Measurements from ENCODE around the gene FXR2.
A peak's percentile ranks its signal among the peaks of the same experiment; 100 is the strongest.

Gene FXR2

DNA sequence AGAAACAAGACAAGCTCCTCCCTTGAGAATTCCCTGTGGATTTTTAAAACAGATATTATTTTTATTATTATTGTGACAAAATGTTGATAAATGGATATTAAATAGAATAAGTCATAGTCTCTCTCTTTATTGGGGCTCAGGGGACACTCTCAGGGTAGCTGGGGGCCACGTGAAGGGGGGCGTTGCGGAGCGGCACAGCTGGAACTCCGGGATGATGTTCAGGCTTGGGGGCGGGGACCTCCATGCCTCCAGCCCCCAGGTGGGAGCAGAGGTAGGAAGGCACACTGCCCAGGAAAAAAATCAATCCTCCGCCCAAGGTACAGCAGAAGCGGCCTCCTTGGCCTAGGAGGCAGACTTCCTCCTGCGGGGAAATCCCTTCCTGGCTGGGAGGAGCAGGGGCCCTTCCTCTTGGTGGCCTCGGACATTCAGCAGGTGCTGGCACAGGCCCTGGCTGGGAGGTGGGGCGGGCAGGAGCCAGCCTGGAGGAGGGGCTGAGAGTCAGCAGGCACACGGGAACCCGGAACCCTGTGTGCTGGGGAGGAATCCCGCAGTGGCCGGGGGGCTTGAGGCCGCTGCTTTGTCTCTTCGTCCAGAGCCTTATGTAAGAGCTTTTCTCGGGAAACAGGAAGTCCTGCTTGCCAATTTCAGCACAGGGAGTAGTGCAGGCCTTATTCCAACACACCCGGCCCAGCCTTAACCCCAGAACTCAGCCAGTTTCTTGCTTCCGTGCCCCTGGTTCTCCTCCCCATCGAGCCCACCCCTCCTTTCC is 56.7 kb downstream of the FXR2 start:
- H3K9ac ChIP-seq (ENCODE audit: low read depth, low read length, poor library complexity): peak overlapping the region; percentile 30
- no peak for DNase-seq (ENCODE audit: low spot score)
- H3K4ac ChIP-seq (ENCODE audit: low read length): no peak overlapping the region
- H2AFZ ChIP-seq (ENCODE audit: low read length): peak overlapping the region; percentile 95
- H2BK120ac ChIP-seq (ENCODE audit: low read depth, low read length): no peak overlapping the region
- H4K8ac ChIP-seq (ENCODE audit: low read depth, low read length): peak overlapping the region; percentile 29
- peak overlapping the region; percentile 94 for H2AK5ac ChIP-seq (ENCODE audit: low read depth, low read length)
- peaks cover 5% of the 10 kb centered on the region for H3K79me1 ChIP-seq (ENCODE audit: low read depth, low read length)
- no peaks in the 10 kb centered on the region for H3K27me3 ChIP-seq (ENCODE audit: control insufficient read depth in 3 of 3, insufficient read depth in 3 of 3, low read depth in 1 of 3, low read length in 3 of 3)
- H3K18ac ChIP-seq (ENCODE audit: low read length): peak overlapping the region; percentile 84
- no peak overlapping the region for H3K23ac ChIP-seq (ENCODE audit: low read depth, low read length, poor library complexity)
- H3K14ac ChIP-seq (ENCODE audit: low read length): no peak overlapping the region
- peak overlapping the region; percentile 30 for H2BK12ac ChIP-seq (ENCODE audit: low read length)
- H2BK5ac ChIP-seq (ENCODE audit: low read length): no peak overlapping the region
- no peaks in the 10 kb centered on the region for H3K9me3 ChIP-seq (replicated peaks in 1 of 2; ENCODE audit: control insufficient read depth in 2 of 2, insufficient read depth in 1 of 2, low read depth in 1 of 2, low read length in 2 of 2)
- no peak overlapping the region for H4K91ac ChIP-seq (ENCODE audit: low read depth, low read length, poor library complexity)
- peaks cover 22 to 24% of the 10 kb centered on the region in 2 donors for H3K4me1 ChIP-seq (ENCODE audit: control insufficient read depth in 2 of 2, insufficient read depth in 1 of 2, low read depth in 1 of 2, low read length in 2 of 2)
- H3K36me3 ChIP-seq (replicated peaks in 1 of 2; ENCODE audit: control insufficient read depth in 2 of 2, insufficient read depth in 2 of 2, low read length in 2 of 2): no peaks in the 10 kb centered on the region
- H3K27ac ChIP-seq (replicated peaks; ENCODE audit: low read length): no peak overlapping the region
- no peak overlapping the region for H3K4me3 ChIP-seq (ENCODE audit: low read length in 2 of 2)
- WGBS, 2 donors (ENCODE audit: extremely low coverage in 2 of 2, insufficient read length in 2 of 2, insufficient replicate concordance in 1 of 2): no CpG with 5 or more reads among the region's 21 CpGs
- H3K4me2 ChIP-seq (ENCODE audit: insufficient read depth, low read length, poor library complexity, severe bottlenecking): no peak overlapping the region
- H2BK15ac ChIP-seq (ENCODE audit: low read length): peak overlapping the region; percentile 92

DNA sequence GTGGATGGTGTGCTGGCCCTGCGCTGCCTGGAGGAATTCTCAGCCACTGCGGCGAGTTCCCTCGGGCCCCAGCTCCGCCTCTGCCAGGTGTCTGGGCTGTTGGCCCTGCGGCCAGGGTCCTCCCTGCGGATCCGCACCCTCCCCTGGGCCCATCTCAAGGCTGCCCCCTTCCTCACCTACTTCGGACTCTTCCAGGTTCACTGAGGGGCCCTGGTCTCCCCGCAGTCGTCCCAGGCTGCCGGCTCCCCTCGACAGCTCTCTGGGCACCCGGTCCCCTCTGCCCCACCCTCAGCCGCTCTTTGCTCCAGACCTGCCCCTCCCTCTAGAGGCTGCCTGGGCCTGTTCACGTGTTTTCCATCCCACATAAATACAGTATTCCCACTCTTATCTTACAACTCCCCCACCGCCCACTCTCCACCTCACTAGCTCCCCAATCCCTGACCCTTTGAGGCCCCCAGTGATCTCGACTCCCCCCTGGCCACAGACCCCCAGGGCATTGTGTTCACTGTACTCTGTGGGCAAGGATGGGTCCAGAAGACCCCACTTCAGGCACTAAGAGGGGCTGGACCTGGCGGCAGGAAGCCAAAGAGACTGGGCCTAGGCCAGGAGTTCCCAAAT is 57.4 kb downstream of the FXR2 start:
- Histone ChIP-seq H3K9me3 (replicated peaks in 1 of 2; ENCODE audit: control insufficient read depth in 2 of 2, insufficient read depth in 1 of 2, low read depth in 1 of 2, low read length in 2 of 2) (no peaks in the 10 kb centered on the region), H2BK5ac (ENCODE audit: low read length) (peak overlapping the region; percentile 45), H2AK5ac (ENCODE audit: low read depth, low read length) (peak overlapping the region; percentile 94), H3K27me3 (ENCODE audit: control insufficient read depth in 3 of 3, insufficient read depth in 3 of 3, low read depth in 1 of 3, low read length in 3 of 3) (peaks cover 0 to 3% (median 0%) of the 10 kb centered on the region in 3 experiments), H2AFZ (ENCODE audit: low read length) (peak overlapping the region; percentile 78), H2BK12ac (ENCODE audit: low read length) (peak overlapping the region; percentile 49), H4K91ac (ENCODE audit: low read depth, low read length, poor library complexity) (no peak overlapping the region), H3K4ac (ENCODE audit: low read length) (no peak overlapping the region), H2BK120ac (ENCODE audit: low read depth, low read length) (peak overlapping the region; percentile 51), H3K79me1 (ENCODE audit: low read depth, low read length) (peaks cover 3% of the 10 kb centered on the region), H3K14ac (ENCODE audit: low read length) (peak overlapping the region; percentile 43), H3K4me1 (ENCODE audit: control insufficient read depth in 2 of 2, insufficient read depth in 1 of 2, low read depth in 1 of 2, low read length in 2 of 2) (peaks cover 17 to 19% of the 10 kb centered on the region in 2 donors), H4K8ac (ENCODE audit: low read depth, low read length) (peak overlapping the region; percentile 56), H2BK15ac (ENCODE audit: low read length) (peak overlapping the region; percentile 92), H3K9ac (ENCODE audit: low read depth, low read length, poor library complexity) (peak overlapping the region; percentile 36), H3K4me3 (ENCODE audit: low read length in 2 of 2) (no peak overlapping the region), H3K18ac (ENCODE audit: low read length) (peak overlapping the region; percentile 90), H3K36me3 (replicated peaks in 1 of 2; ENCODE audit: control insufficient read depth in 2 of 2, insufficient read depth in 2 of 2, low read length in 2 of 2) (no peaks in the 10 kb centered on the region), H3K27ac (replicated peaks; ENCODE audit: low read length) (no peak overlapping the region), H3K23ac (ENCODE audit: low read depth, low read length, poor library complexity) (peak overlapping the region; percentile 85), H3K4me2 (ENCODE audit: insufficient read depth, low read length, poor library complexity, severe bottlenecking) (no peak overlapping the region)
- DNase-seq (ENCODE audit: low spot score): no peak
- WGBS, 2 donors (ENCODE audit: extremely low coverage in 2 of 2, insufficient read length in 2 of 2, insufficient replicate concordance in 1 of 2): no CpG with 5 or more reads among the region's 19 CpGs

- no peak for DNase-seq (ENCODE audit: low spot score)
- no peak overlapping the region for H3K27ac ChIP-seq (replicated peaks; ENCODE audit: low read length)
- H3K4ac ChIP-seq (ENCODE audit: low read length): no peak overlapping the region
- no peak overlapping the region for H3K4me2 ChIP-seq (ENCODE audit: insufficient read depth, low read length, poor library complexity, severe bottlenecking)
- no peak overlapping the region for H2BK12ac ChIP-seq (ENCODE audit: low read length)
- peak overlapping the region; percentile 94 for H2AK5ac ChIP-seq (ENCODE audit: low read depth, low read length)
- H3K9ac ChIP-seq (ENCODE audit: low read depth, low read length, poor library complexity): no peak overlapping the region
- H4K91ac ChIP-seq (ENCODE audit: low read depth, low read length, poor library complexity): no peak overlapping the region
- H4K8ac ChIP-seq (ENCODE audit: low read depth, low read length): peak overlapping the region; percentile 55
- peaks cover 2% of the 10 kb centered on the region for H3K79me1 ChIP-seq (ENCODE audit: low read depth, low read length)
- peak overlapping the region; percentile 45 for H2BK5ac ChIP-seq (ENCODE audit: low read length)
- peak overlapping the region; percentile 51 for H2BK120ac ChIP-seq (ENCODE audit: low read depth, low read length)
- H3K23ac ChIP-seq (ENCODE audit: low read depth, low read length, poor library complexity): no peak overlapping the region
- no peaks in the 10 kb centered on the region for H3K9me3 ChIP-seq (replicated peaks in 1 of 2; ENCODE audit: control insufficient read depth in 2 of 2, insufficient read depth in 1 of 2, low read depth in 1 of 2, low read length in 2 of 2)
- H3K4me1 ChIP-seq (ENCODE audit: control insufficient read depth in 2 of 2, insufficient read depth in 1 of 2, low read depth in 1 of 2, low read length in 2 of 2): peaks cover 17 to 19% of the 10 kb centered on the region in 2 donors
- H3K36me3 ChIP-seq (replicated peaks in 1 of 2; ENCODE audit: control insufficient read depth in 2 of 2, insufficient read depth in 2 of 2, low read length in 2 of 2): no peaks in the 10 kb centered on the region
- no CpG with 5 or more reads among the region's 12 CpGs for WGBS, 2 donors (ENCODE audit: extremely low coverage in 2 of 2, insufficient read length in 2 of 2, insufficient replicate concordance in 1 of 2)
- peaks cover 0 to 3% (median 0%) of the 10 kb centered on the region in 3 experiments for H3K27me3 ChIP-seq (ENCODE audit: control insufficient read depth in 3 of 3, insufficient read depth in 3 of 3, low read depth in 1 of 3, low read length in 3 of 3)
- no peak overlapping the region for H2AFZ ChIP-seq (ENCODE audit: low read length)
- no peak overlapping the region for H3K4me3 ChIP-seq (ENCODE audit: low read length in 2 of 2)
- peak overlapping the region; percentile 92 for H2BK15ac ChIP-seq (ENCODE audit: low read length)
- peak overlapping the region; percentile 43 for H3K14ac ChIP-seq (ENCODE audit: low read length)
- H3K18ac ChIP-seq (ENCODE audit: low read length): no peak overlapping the region
Measured at GRCh38 chr17:7556627-7557026, 58.1 kb downstream of the FXR2 start.

DNA sequence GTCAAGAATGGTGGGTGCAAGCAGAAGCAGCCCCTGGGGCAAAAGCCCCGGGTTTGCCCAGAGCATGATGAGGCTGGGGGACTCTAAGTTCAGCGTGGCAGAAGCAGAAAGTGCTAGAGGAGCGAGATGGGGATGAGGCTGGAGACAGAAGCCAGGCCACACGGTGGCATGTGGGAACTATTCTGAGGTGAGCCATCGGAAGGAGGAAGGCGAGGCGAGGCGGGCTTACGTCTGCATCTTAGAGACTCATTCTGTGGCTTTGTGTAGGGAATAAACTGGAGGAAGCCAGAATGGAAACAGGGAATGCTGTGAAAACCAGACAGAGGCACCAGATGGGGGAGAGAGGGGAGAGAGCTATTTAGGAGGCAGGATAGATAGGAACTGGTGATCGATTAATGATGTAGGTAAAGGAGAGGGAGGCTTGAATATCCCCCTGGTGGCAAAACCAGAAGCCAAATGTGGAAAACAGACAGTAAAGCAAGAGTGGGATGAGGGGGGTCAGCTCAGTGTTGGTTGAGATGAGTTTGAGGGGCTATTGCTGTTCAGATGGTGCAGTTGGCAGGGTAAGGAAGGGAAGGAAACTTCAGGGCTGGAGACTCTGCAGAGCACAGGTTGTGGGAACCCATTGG is 59.3 kb downstream of the FXR2 start:
- H2BK5ac ChIP-seq (ENCODE audit: low read length): no peak overlapping the region

More for the DNA sequence above, 59.3 kb downstream of the FXR2 start:
- Histone ChIP-seq H2AFZ (ENCODE audit: low read length) (peak overlapping the region; percentile 70), H4K8ac (ENCODE audit: low read depth, low read length) (no peak overlapping the region), H3K79me1 (ENCODE audit: low read depth, low read length) (peaks cover 2% of the 10 kb centered on the region), H3K9me3 (replicated peaks in 1 of 2; ENCODE audit: control insufficient read depth in 2 of 2, insufficient read depth in 1 of 2, low read depth in 1 of 2, low read length in 2 of 2) (no peaks in the 10 kb centered on the region), H3K4me3 (ENCODE audit: low read length in 2 of 2) (no peak overlapping the region), H3K4me2 (ENCODE audit: insufficient read depth, low read length, poor library complexity, severe bottlenecking) (no peak overlapping the region), H3K18ac (ENCODE audit: low read length) (no peak overlapping the region), H3K4ac (ENCODE audit: low read length) (no peak overlapping the region), H2BK120ac (ENCODE audit: low read depth, low read length) (no peak overlapping the region), H3K27ac (replicated peaks; ENCODE audit: low read length) (no peak overlapping the region), H3K36me3 (replicated peaks in 1 of 2; ENCODE audit: control insufficient read depth in 2 of 2, insufficient read depth in 2 of 2, low read length in 2 of 2) (no peaks in the 10 kb centered on the region), H2BK12ac (ENCODE audit: low read length) (no peak overlapping the region), H3K14ac (ENCODE audit: low read length) (no peak overlapping the region), H2BK15ac (ENCODE audit: low read length) (no peak overlapping the region), H2AK5ac (ENCODE audit: low read depth, low read length) (no peak overlapping the region), H3K27me3 (ENCODE audit: control insufficient read depth in 3 of 3, insufficient read depth in 3 of 3, low read depth in 1 of 3, low read length in 3 of 3) (peaks cover 0 to 11% (median 0%) of the 10 kb centered on the region in 3 experiments), H3K4me1 (ENCODE audit: control insufficient read depth in 2 of 2, insufficient read depth in 1 of 2, low read depth in 1 of 2, low read length in 2 of 2) (peaks cover 13 to 15% of the 10 kb centered on the region in 2 donors), H3K23ac (ENCODE audit: low read depth, low read length, poor library complexity) (no peak overlapping the region), H4K91ac (ENCODE audit: low read depth, low read length, poor library complexity) (no peak overlapping the region), H3K9ac (ENCODE audit: low read depth, low read length, poor library complexity) (no peak overlapping the region)
- no peak for DNase-seq (ENCODE audit: low spot score)
- WGBS, 2 donors (ENCODE audit: extremely low coverage in 2 of 2, insufficient read length in 2 of 2, insufficient replicate concordance in 1 of 2): no CpG with 5 or more reads among the region's 10 CpGs

All from neuronal stem cell (in vitro differentiated cells).